Measurements from ENCODE around the gene PPP1CC. TPM values are rescaled to one million over a fixed set of nuclear protein-coding genes. Genes with fewer than 3 reads are reported as not detected.

Gene PPP1CC
- polyA plus RNA-seq, 1 of the 3 experiments (the other 2 are of a cell fraction), result 62.0 TPM

- no peak for TF ChIP-seq CTCF (IDR thresholded peaks at IDR 0.05)
These were observed 26.3 kb upstream of the PPP1CC start (continued) for GRCh38 chr12:110768960-110769359.

- no peak for DNase-seq
- ChIA-PET CTCF (interaction anchor here (1.0 to 1.2 kb wide), 2 partner anchors 19 to 79 kb away, joined by 3 to 5 read pairs; partner anchors contain the start of gene CCDC63), POLR2A (no interaction called here)
- Histone ChIP-seq H3K27ac (ENCODE audit: low read depth in 2 of 2, low read length in 1 of 2) (no peak overlapping the region), H4K20me1 (ENCODE audit: insufficient read depth) (no peaks in the 10 kb centered on the region), H3K4me2 (no peak overlapping the region), H3K4me3 (ENCODE audit: low read depth in 2 of 2, low read length in 1 of 2) (no peak overlapping the region), H3K79me2 (ENCODE audit: insufficient read depth) (no peaks in the 10 kb centered on the region), H3K9ac (no peak overlapping the region), H3K9me3 (no peaks in the 10 kb centered on the region), H3F3A (replicated peaks; ENCODE audit: insufficient read depth) (no peaks in the 10 kb centered on the region), H3K36me3 (replicated peaks in 1 of 2; ENCODE audit: control insufficient read depth in 1 of 2, insufficient read depth in 2 of 2, low read length in 1 of 2) (no peaks in the 10 kb centered on the region), H3K27me3 (ENCODE audit: insufficient read depth) (no peaks in the 10 kb centered on the region), H3K4me1 (ENCODE audit: control insufficient read depth in 1 of 2, insufficient read depth in 2 of 2, low read depth in 1 of 2, low read length in 1 of 2) (no peaks in the 10 kb centered on the region), H2AFZ (ENCODE audit: low read depth) (no peak overlapping the region), H3K9me2 (no peaks in the 10 kb centered on the region)
- WGBS (ENCODE audit: low lambda C conversion rate), result 88% methylated on average over 3 of the region's 3 CpGs
- TF ChIP-seq NFIC (IDR thresholded peaks at IDR 0.05; ENCODE audit: borderline replicate concordance), result no peak
- TF ChIP-seq CTCF (IDR thresholded peaks at IDR 0.05), result no peak
- no peak for TF ChIP-seq RAD21 (IDR thresholded peaks at IDR 0.05; ENCODE audit: low read length)
- no peak for TF ChIP-seq FOSL2 (IDR thresholded peaks at IDR 0.05; ENCODE audit: borderline replicate concordance, low read depth)
- no peak for TF ChIP-seq CHD2 (IDR thresholded peaks at IDR 0.05; ENCODE audit: low read length, partially characterized antibody)
- TF ChIP-seq NRF1 (IDR thresholded peaks at IDR 0.05; ENCODE audit: low read depth, low read length), result no peak
These were observed 25.2 kb upstream of the PPP1CC start for GRCh38 chr12:110767863-110768262.

GRCh38 chr12:110766311-110767154 lies 23.8 kb upstream of the PPP1CC start:
- Histone ChIP-seq H3K9me3 (no peaks in the 10 kb centered on the region), H3K4me2 (no peak overlapping the region), H3K9ac (no peak overlapping the region), H3K79me2 (ENCODE audit: insufficient read depth) (no peaks in the 10 kb centered on the region), H3K36me3 (replicated peaks in 1 of 2; ENCODE audit: control insufficient read depth in 1 of 2, insufficient read depth in 2 of 2, low read length in 1 of 2) (no peaks in the 10 kb centered on the region), H3K9me2 (no peaks in the 10 kb centered on the region), H3K27ac (ENCODE audit: low read depth in 2 of 2, low read length in 1 of 2) (no peak overlapping the region), H3K27me3 (ENCODE audit: insufficient read depth) (no peaks in the 10 kb centered on the region), H2AFZ (ENCODE audit: low read depth) (no peak overlapping the region), H4K20me1 (ENCODE audit: insufficient read depth) (no peaks in the 10 kb centered on the region), H3F3A (replicated peaks; ENCODE audit: insufficient read depth) (no peaks in the 10 kb centered on the region), H3K4me1 (ENCODE audit: control insufficient read depth in 1 of 2, insufficient read depth in 2 of 2, low read depth in 1 of 2, low read length in 1 of 2) (no peaks in the 10 kb centered on the region), H3K4me3 (ENCODE audit: low read depth in 2 of 2, low read length in 1 of 2) (no peak overlapping the region)
- ChIA-PET CTCF (no interaction called here), POLR2A (no interaction called here)
- 45% methylated on average over 7 of the region's 7 CpGs for WGBS (ENCODE audit: low lambda C conversion rate)
- DNase-seq, result no peak
- TF ChIP-seq TCF12 (IDR thresholded peaks at IDR 0.05) (no peak), PBX3 (IDR thresholded peaks at IDR 0.05) (no peak), REST (IDR thresholded peaks at IDR 0.05; ENCODE audit: low read depth, low read length) (no peak), USF2 (IDR thresholded peaks at IDR 0.05; ENCODE audit: borderline replicate concordance, low read depth, low read length) (no peak), MXI1 (IDR thresholded peaks at IDR 0.05; ENCODE audit: low read depth, low read length) (no peak), JUND (IDR thresholded peaks at IDR 0.05) (no peak), RFX5 (IDR thresholded peaks at IDR 0.05; ENCODE audit: low read length) (no peak), FOSL2 (IDR thresholded peaks at IDR 0.05; ENCODE audit: borderline replicate concordance, low read depth) (no peak), EZH2phosphoT487 (IDR thresholded peaks at IDR 0.05; ENCODE audit: borderline replicate concordance, low read depth) (no peak)

Data from SK-N-SH (cell line).